SK-N-MC (cell line): Measurements from ENCODE around the gene CYP4F22.

Experiments used
- EZH2 ChIP-seq: fragments of 200-600 bp; sonication (generic); IDR thresholded peaks from one replicate; pipeline ENCODE4 v1.6.1; 2017; ENCODE audit warnings: antibody characterized with exemption
- POLR2AphosphoS5 ChIP-seq: IDR thresholded peaks from 2 replicates; pipeline ENCODE4 v1.6.1; 2012; ENCODE audit warnings: mild to moderate bottlenecking, low read depth, low read length, borderline replicate concordance

DNA sequence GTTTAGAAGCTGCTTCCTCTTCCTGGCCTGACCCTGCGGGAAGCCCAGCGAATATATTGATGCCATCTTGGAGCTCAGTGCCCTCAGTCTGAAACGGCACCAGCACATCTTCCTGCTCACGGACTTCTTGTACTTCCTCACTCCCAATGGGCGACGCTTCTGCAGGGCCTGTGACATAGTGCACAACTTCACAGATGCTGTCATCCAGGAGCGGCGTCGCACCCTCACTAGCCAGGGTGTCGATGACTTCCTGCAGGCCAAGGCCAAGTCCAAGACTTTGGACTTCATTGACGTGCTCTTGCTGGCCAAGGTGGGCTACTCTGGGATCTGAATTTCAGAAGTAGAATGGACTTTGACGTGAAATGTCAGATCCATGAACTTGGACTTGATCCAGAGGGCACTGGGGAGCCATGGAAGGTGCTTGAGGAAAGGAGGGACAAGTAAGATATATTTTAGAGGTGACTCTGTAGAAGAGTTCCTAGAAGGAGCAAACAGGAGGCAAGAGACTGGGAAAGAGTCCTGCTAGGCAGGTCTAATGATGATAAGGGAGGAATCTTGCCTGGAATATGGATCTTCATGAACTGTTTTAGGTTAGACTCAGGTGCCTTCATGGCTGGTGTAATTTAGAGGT lies 68.3 kb downstream of the CYP4F22 start:
- no peak for TF ChIP-seq POLR2AphosphoS5
- TF ChIP-seq EZH2: no peak
